H1 (cell line): ENCODE results near the gene FRS2. TPM values are rescaled to one million over a fixed set of nuclear protein-coding genes. Genes with fewer than 3 reads are reported as not detected.

Source experiments
- CTCF ChIA-PET: fragments of 300-600 bp; sonication (Branson Sonifier 250); formaldehyde crosslinking; loops from one replicate; lab custom pipeline; 2021; ENCODE audit not compliant: partially characterized antibody; lab: Charles Lee
- POLR2A ChIA-PET: fragments of 300-600 bp; sonication (Branson Sonifier 250); formaldehyde crosslinking; loops from one replicate; lab custom pipeline; 2021; ENCODE audit warnings: inconsistent platforms; ENCODE audit not compliant: partially characterized antibody; lab: Charles Lee
- DNase-seq, 2 experiments: peaks; one replicate each; pipeline versions ENCODE4 v3.0.0 to v3.0.0-alpha.2; 2010 to 2022; ENCODE audit warnings: low spot score in 2 of 2, low read depth in 1 of 2, mixed read lengths in 1 of 2
- FAIRE-seq: peaks from 2 replicates; lab custom pipeline; 2011; peaks lifted over from hg19 to GRCh38; lab: Jason Lieb, UNC
- H2AFZ ChIP-seq: 2 replicates; pipeline ENCODE4 v1.8.1; 2012; ENCODE audit warnings: low read length, inconsistent platforms
- H2AK5ac ChIP-seq: 2 replicates; pipeline ENCODE4 v1.6.1; 2013; ENCODE audit warnings: low read depth, low read length
- H2BK120ac ChIP-seq: replicated peaks from 2 replicates; pipeline ENCODE3; 2013; ENCODE audit warnings: low read depth, low read length, inconsistent platforms
- H2BK12ac ChIP-seq: 2 replicates; pipeline ENCODE4 v1.6.1; 2013; ENCODE audit warnings: low read depth, low read length
- H2BK15ac ChIP-seq: 2 replicates; pipeline ENCODE4 v1.6.1; 2013; ENCODE audit warnings: low read length
- H2BK20ac ChIP-seq: 2 replicates; pipeline ENCODE4 v1.6.1; 2013; ENCODE audit warnings: low read length
- H2BK5ac ChIP-seq: 2 replicates; pipeline ENCODE4 v1.6.1; 2013; ENCODE audit warnings: low read depth, low read length
- H3K14ac ChIP-seq: 2 replicates; pipeline ENCODE4 v1.6.1; 2013; ENCODE audit warnings: inconsistent platforms; ENCODE audit not compliant: insufficient read length
- H3K18ac ChIP-seq: 2 replicates; pipeline ENCODE4 v1.6.1; 2013; ENCODE audit warnings: low read length; ENCODE audit errors: extremely low read depth
- H3K23ac ChIP-seq: 2 replicates; pipeline ENCODE4 v1.6.1; 2013; ENCODE audit warnings: inconsistent platforms; ENCODE audit not compliant: insufficient read length
- H3K23me2 ChIP-seq: 2 replicates; pipeline ENCODE4 v1.6.1; 2013; ENCODE audit warnings: low read depth, low read length
- H3K27ac ChIP-seq: 2 replicates; pipeline ENCODE4 v1.6.1; 2011; ENCODE audit warnings: low read depth, low read length, inconsistent platforms
- H3K27me3 ChIP-seq, 4 experiments: replicated peaks in 1 of 4; 1 replicate in 1 of 4; 2 replicates in 3 of 4; pipeline versions ENCODE4 v1.6.1 to v1.8.1; 2011 to 2013; ENCODE audit warnings: low read length in 3 of 4, mild to moderate bottlenecking in 3 of 4, inconsistent platforms in 2 of 4, mixed read lengths in 2 of 4, moderate library complexity in 1 of 4; ENCODE audit not compliant: control insufficient read depth in 3 of 4, insufficient read depth in 3 of 4; ENCODE audit errors: extremely low read depth in 1 of 4
- H3K36me3 ChIP-seq, 4 experiments: 2 replicates each; pipeline versions ENCODE4 v1.6.1 to v1.8.1; 2011 to 2013; ENCODE audit warnings: mild to moderate bottlenecking in 4 of 4, low read length in 3 of 4, moderate library complexity in 2 of 4, control low read depth in 1 of 4, inconsistent platforms in 1 of 4; ENCODE audit not compliant: insufficient read depth in 4 of 4, control insufficient read depth in 2 of 4
- H3K4ac ChIP-seq: replicated peaks from 2 replicates; pipeline ENCODE3; 2013; ENCODE audit warnings: low read length, low read depth, mixed read lengths, inconsistent platforms; ENCODE audit not compliant: insufficient read length
- H3K4me1 ChIP-seq, 4 experiments: replicated peaks in 1 of 4; 1 replicate in 1 of 4; 2 replicates in 3 of 4; pipeline versions ENCODE4 v1.6.1 to v1.8.1; 2011 to 2013; ENCODE audit warnings: low read length in 3 of 4, inconsistent platforms in 2 of 4, mixed read lengths in 1 of 4; ENCODE audit not compliant: insufficient read depth in 4 of 4, control insufficient read depth in 3 of 4
- H3K4me2 ChIP-seq, 2 experiments: 2 replicates each; pipeline versions ENCODE4 v1.6.1 to v1.8.1; 2011 to 2013; ENCODE audit warnings: low read depth in 2 of 2, low read length in 2 of 2, control low read depth in 1 of 2, inconsistent platforms in 1 of 2, mild to moderate bottlenecking in 1 of 2; ENCODE audit not compliant: insufficient read depth in 1 of 2
- H3K4me3 ChIP-seq, 4 experiments: fragments of 200-600, 300-600 bp in 1 of 4; sonication (generic), shearing (Covaris generic), sonication (Bioruptor Twin) in 1 of 4; 2 replicates each; pipeline versions ENCODE4 v1.5.1 to v1.8.1; 2011 to 2016; ENCODE audit warnings: low read length in 4 of 4, low read depth in 3 of 4, control low read depth in 2 of 4, inconsistent platforms in 2 of 4, mild to moderate bottlenecking in 2 of 4, mixed read lengths in 1 of 4, moderate library complexity in 1 of 4; ENCODE audit not compliant: insufficient read depth in 2 of 4; ENCODE audit errors: extremely low read depth in 1 of 4
- H3K56ac ChIP-seq: replicated peaks from 2 replicates; pipeline ENCODE3; 2013; ENCODE audit warnings: low read depth, mild to moderate bottlenecking, mixed read lengths, low read length, inconsistent platforms; ENCODE audit not compliant: insufficient read length
- H3K79me1 ChIP-seq: 2 replicates; pipeline ENCODE4 v1.6.1; 2013; ENCODE audit warnings: low read depth, low read length, control low read depth
- H3K79me2 ChIP-seq, 2 experiments: 2 replicates each; pipeline versions ENCODE4 v1.6.1 to v1.8.1; 2012 to 2013; ENCODE audit warnings: low read length in 2 of 2, mild to moderate bottlenecking in 2 of 2, inconsistent platforms in 1 of 2; ENCODE audit not compliant: insufficient read depth in 2 of 2, control insufficient read depth in 1 of 2
- H3K9ac ChIP-seq, 4 experiments: replicated peaks in 1 of 4; 1 replicate in 1 of 4; 2 replicates in 3 of 4; pipeline versions ENCODE4 v1.6.1 to v1.8.1; 2011 to 2013; ENCODE audit warnings: low read depth in 3 of 4, low read length in 3 of 4, control low read depth in 2 of 4, mild to moderate bottlenecking in 2 of 4, moderate library complexity in 2 of 4, inconsistent platforms in 1 of 4; ENCODE audit errors: extremely low read depth in 1 of 4
- H3K9me3 ChIP-seq, 2 experiments: 2 replicates each; pipeline versions ENCODE4 v1.6.1 to v1.8.1; 2012 to 2013; ENCODE audit warnings: mild to moderate bottlenecking in 2 of 2, moderate library complexity in 2 of 2, control low read depth in 1 of 2, inconsistent platforms in 1 of 2, low read depth in 1 of 2, low read length in 1 of 2, mixed read lengths in 1 of 2; ENCODE audit not compliant: insufficient read depth in 2 of 2
- H4K20me1 ChIP-seq, 2 experiments: replicated peaks in 1 of 2; 2 replicates each; pipeline versions ENCODE3 to v1.8.1; 2011 to 2013; ENCODE audit warnings: inconsistent platforms in 2 of 2, low read length in 2 of 2, mild to moderate bottlenecking in 1 of 2; ENCODE audit not compliant: insufficient read depth in 2 of 2, control insufficient read depth in 1 of 2
- H4K5ac ChIP-seq: 2 replicates; pipeline ENCODE4 v1.6.1; 2013; ENCODE audit warnings: low read length, low read depth, mixed read lengths, inconsistent platforms; ENCODE audit not compliant: insufficient read length
- H4K8ac ChIP-seq: 2 replicates; pipeline ENCODE4 v1.8.0; 2013; ENCODE audit warnings: mild to moderate bottlenecking, moderate library complexity, low read length, inconsistent platforms; ENCODE audit not compliant: insufficient read depth; ENCODE audit errors: extremely low read depth
- H4K91ac ChIP-seq: replicated peaks from 2 replicates; pipeline ENCODE3; 2013; ENCODE audit warnings: low read length, mixed read lengths, inconsistent platforms; ENCODE audit not compliant: insufficient read length
- CREB1 ChIP-seq: IDR thresholded peaks from 2 replicates; pipeline ENCODE4 v1.6.1; 2012; ENCODE audit warnings: inconsistent platforms
- EZH2 ChIP-seq: fragments of 200-600 bp; sonication (generic); IDR thresholded peaks from 2 replicates; pipeline ENCODE4 v1.7.1; 2012; ENCODE audit warnings: low read depth, mild to moderate bottlenecking, moderate library complexity, low read length, inconsistent platforms; ENCODE audit not compliant: severe bottlenecking
- JUND ChIP-seq: IDR thresholded peaks from 2 replicates; pipeline ENCODE4 v1.6.1; 2011; ENCODE audit warnings: mild to moderate bottlenecking, improper control_type of control experiment, low read length
- RNF2 ChIP-seq: fragments of 200-900, 300-1000 bp; sonication (generic); IDR thresholded peaks from 2 replicates; pipeline ENCODE4 v1.7.1; 2016; ENCODE audit warnings: borderline replicate concordance, low read depth, mild to moderate bottlenecking, antibody characterized with exemption, low read length; ENCODE audit not compliant: poor library complexity, severe bottlenecking; ENCODE audit errors: missing control alignments
- SIN3A ChIP-seq, 2 experiments: IDR thresholded peaks in 1 of 2; conservative IDR thresholded peaks in 1 of 2; 2 replicates each; pipeline ENCODE4 v1.6.1; 2011 to 2012; ENCODE audit warnings: low read length in 2 of 2, improper control_type of control experiment in 1 of 2, low read depth in 1 of 2, mild to moderate bottlenecking in 1 of 2
- TBP ChIP-seq: IDR thresholded peaks from 2 replicates; pipeline ENCODE4 v1.6.1; 2011; ENCODE audit warnings: low read depth, low read length, improper control_type of control experiment
- TEAD4 ChIP-seq: IDR thresholded peaks from 2 replicates; pipeline ENCODE4 v1.6.1; 2012; ENCODE audit warnings: low read depth, low read length, inconsistent platforms, mixed read lengths
- ZNF274 ChIP-seq: IDR thresholded peaks from 2 replicates; pipeline ENCODE4 v1.7.0; 2012; ENCODE audit warnings: low read length, borderline replicate concordance; ENCODE audit errors: extremely low read depth
- WGBS, 2 experiments: shearing (Covaris generic) in 1 of 2; methylation state at CpG; one replicate each; pipeline versions ENCODE4 v1.1.6 to v1.1.7; 2013 to 2015; ENCODE audit warnings: low lambda C conversion rate in 2 of 2, mixed read lengths in 2 of 2, inconsistent platforms in 1 of 2, low coverage in 1 of 2, missing lambda C conversion rate in 1 of 2; ENCODE audit not compliant: insufficient replicate concordance in 2 of 2, insufficient coverage in 1 of 2, insufficient read length in 1 of 2; ENCODE audit errors: extremely low coverage in 1 of 2, missing lambda C conversion rate in 1 of 2; 5-methylcytosine and 5-hydroxymethylcytosine counted together
- polyA plus RNA-seq, 7 experiments: library from polyadenylated mRNA; depleted of rRNA in 3 of 7; stranded (reverse) in 5 of 7; unstranded in 2 of 7; fragments of >200 nt in 5 of 7; fragments of 200-250 nt in 2 of 7; gene quantifications; 1 replicate in 5 of 7; 2 replicates in 1 of 7; 4 replicates in 1 of 7; pipeline versions ENCODE4 v1.2.1 to v1.2.3, GENCODE V29; 2011 to 2013; ENCODE audit warnings: missing spikeins in 2 of 7, mixed read lengths in 2 of 7
- total RNA-seq: library from RNA; stranded (reverse); fragmentation: NEBNext Ultra II Directional; extraction: Animal tissue kit (Norgen Biotek cat#: 25700); gene quantifications from 2 replicates; pipeline ENCODE4 v1.2.1, GENCODE V29; 2021

FRS2 gene
- total and polyA plus RNA-seq, 2 of the 8 experiments (the other 6 are each of a cell fraction or from before 2014, with no cell fraction given) = 10.3 to 35.8 TPM

DNA sequence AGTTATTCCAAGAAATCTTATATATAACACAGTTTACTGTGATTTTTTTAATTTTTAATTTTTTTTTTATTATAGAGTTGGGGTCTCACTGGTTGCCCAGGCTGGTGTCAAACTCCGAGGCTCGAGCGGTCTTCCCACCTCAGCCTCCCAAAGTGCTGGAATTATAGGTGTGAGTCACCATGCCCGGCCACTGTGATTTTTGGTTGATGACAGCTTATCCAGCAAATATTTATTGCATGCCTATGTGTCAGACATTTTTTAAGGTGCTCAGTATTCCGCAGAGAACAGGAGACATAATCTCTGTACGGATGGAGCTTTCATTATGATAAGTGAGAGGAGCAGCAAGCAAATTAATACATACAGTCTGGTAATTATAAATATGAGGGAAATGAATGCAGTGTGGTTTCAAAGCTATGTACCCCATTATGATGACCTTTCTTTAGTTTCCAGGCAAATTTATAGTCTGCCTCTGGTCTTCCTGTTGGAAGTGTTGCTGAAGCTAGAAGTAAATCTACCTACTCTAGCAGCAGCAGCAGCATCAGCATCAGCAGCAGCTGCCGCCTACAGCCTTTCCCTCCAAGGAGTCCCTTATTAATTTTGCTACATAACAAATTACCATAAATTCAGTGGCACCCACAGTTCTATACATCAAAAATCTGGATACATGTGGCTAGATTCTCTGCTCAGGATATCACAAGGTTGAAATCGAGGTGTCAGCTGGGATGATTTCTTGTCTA, 32.3 kb downstream of the FRS2 start:
- no peak overlapping the region for H2BK15ac ChIP-seq
- H3K18ac ChIP-seq = no peak overlapping the region
- TF ChIP-seq SIN3A (conservative IDR thresholded peaks at IDR 0.05 in 1 of 2, IDR thresholded peaks at IDR 0.05 in 1 of 2; ENCODE audit: low read depth in 1 of 2, low read length in 2 of 2) = no peak
- no peak for TF ChIP-seq ZNF274
- TF ChIP-seq CREB1 = no peak
- no peak for TF ChIP-seq TEAD4
- no peak for TF ChIP-seq TBP
- TF ChIP-seq JUND = no peak
- no peak for TF ChIP-seq EZH2
- no peak for TF ChIP-seq RNF2
- no peak overlapping the region for H3K23ac ChIP-seq
- no peak overlapping the region for H2BK20ac ChIP-seq
- no peak overlapping the region for H2BK5ac ChIP-seq
- H2BK12ac ChIP-seq = no peak overlapping the region
- H3K4me2 ChIP-seq = no peak overlapping the region
- no peak overlapping the region for H3K4ac ChIP-seq
- POLR2A ChIA-PET = interaction anchor here (0.9 to 1.4 kb wide), 3 partner anchors 8 to 74 kb away, joined by 3 to 4 read pairs (median 3); no protein-coding TSS in a partner anchor
- H3K4me1 ChIP-seq = peaks cover 0 to 3% (median 0%) of the 10 kb centered on the region in 4 experiments; a peak in 1 of 7 replicates
- no peak overlapping the region for H4K8ac ChIP-seq
- H3K56ac ChIP-seq = no peak overlapping the region
- H3K79me1 ChIP-seq = peaks cover 12% of the 10 kb centered on the region; the same call in 1 of the 2 replicates
- H3K23me2 ChIP-seq = no peaks in the 10 kb centered on the region
- H4K5ac ChIP-seq = no peak overlapping the region
- H3K9ac ChIP-seq = no peak overlapping the region
- H3K27me3 ChIP-seq = no peaks in the 10 kb centered on the region
- no peak overlapping the region for H4K91ac ChIP-seq
- no peak overlapping the region for H2AK5ac ChIP-seq
- H2AFZ ChIP-seq = no peak overlapping the region
- H2BK120ac ChIP-seq = no peak overlapping the region
- no peak overlapping the region for H3K14ac ChIP-seq
- no peaks in the 10 kb centered on the region for H3K9me3 ChIP-seq
- DNase-seq (no peak), FAIRE-seq (no peak)
- no peak overlapping the region for H3K4me3 ChIP-seq
- H3K36me3 ChIP-seq = no peaks in the 10 kb centered on the region
- CTCF ChIA-PET = interaction anchor here (0.7 to 2.5 kb wide), 7 partner anchors 16 to 112 kb away, joined by 3 to 8 read pairs (median 5); no protein-coding TSS in a partner anchor
- H3K79me2 ChIP-seq = peaks cover 0 to 96% of the 10 kb centered on the region in 2 experiments; a peak in 3 of 4 replicates
- WGBS, 2 experiments = 95% methylated on average over 8 of the region's 8 CpGs; no CpG with 5 or more reads in 1 of the 2 experiments
- peaks cover 4 to 11% of the 10 kb centered on the region in 2 experiments for H4K20me1 ChIP-seq
- no peak overlapping the region for H3K27ac ChIP-seq
